ENCODE data around the gene SPSB2.

GRCh38 chr12:6823182-6824084 lies 49.7 kb downstream of the SPSB2 start:
- no peak for TF ChIP-seq CTCF (IDR thresholded peaks at IDR 0.05; ENCODE audit: low read length)
- no peak for TF ChIP-seq EZH2 (optimal IDR thresholded peaks at IDR 0.05; ENCODE audit: low read depth, low read length)
